Spleen (tissue), 7 donors: ENCODE results near the gene GALNT13.

ENCODE experiments used
- POLR2A ChIP-seq, 3 donors: fragments of 450-650 bp; IDR thresholded peaks; one replicate each; pipeline ENCODE4 v1.5.1; 2017; ENCODE audit warnings: antibody characterized with exemption in 3 of 3, mild to moderate bottlenecking in 1 of 3
- TF ChIP-seq, protein P1 (sequence below), 11 experiments: fragments of 200-600 bp in 7 of 11; fragments of 450-650 bp in 4 of 11; sonication (generic) in 4 of 11; IDR thresholded peaks in 8 of 11; conservative IDR thresholded peaks in 3 of 11; 1 replicate in 7 of 11; 2 replicates in 4 of 11; pipeline versions ENCODE4 v1.4.0 to v1.8.0; 2016 to 2021; ENCODE audit warnings: antibody characterized with exemption in 11 of 11, inconsistent platforms in 4 of 11, mild to moderate bottlenecking in 1 of 11
- donor health status: DM: no; HTN: no; CAD: no; lungs with moderate emphysema.
- donor health status: DM: no; HTN: no; CAD: no.
- donor health status: DM: no; HTN: no; CAD: no.

DNA sequence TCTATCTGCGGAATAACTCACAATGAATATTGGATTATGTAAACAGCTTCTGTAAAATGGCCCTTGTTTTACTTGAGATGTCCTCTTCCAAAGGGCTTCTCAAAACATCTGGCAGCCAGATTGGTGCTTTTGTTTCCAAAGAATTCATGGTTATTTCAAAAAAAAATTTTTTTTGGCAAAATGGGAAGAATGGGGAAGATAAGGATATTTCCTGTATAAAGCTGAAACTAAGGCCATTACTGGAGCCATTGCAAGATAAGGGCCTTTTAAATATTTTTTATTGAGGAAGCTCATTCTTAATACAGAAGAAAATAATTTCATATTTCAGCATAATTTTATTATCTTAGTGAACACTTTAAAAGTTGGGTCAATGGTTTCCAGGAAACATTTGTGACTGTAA is 259.1 kb downstream of the GALNT13 start:
- no peak for TF ChIP-seq POLR2A (IDR thresholded peaks at IDR 0.05)
- TF ChIP-seq, protein P1, sequence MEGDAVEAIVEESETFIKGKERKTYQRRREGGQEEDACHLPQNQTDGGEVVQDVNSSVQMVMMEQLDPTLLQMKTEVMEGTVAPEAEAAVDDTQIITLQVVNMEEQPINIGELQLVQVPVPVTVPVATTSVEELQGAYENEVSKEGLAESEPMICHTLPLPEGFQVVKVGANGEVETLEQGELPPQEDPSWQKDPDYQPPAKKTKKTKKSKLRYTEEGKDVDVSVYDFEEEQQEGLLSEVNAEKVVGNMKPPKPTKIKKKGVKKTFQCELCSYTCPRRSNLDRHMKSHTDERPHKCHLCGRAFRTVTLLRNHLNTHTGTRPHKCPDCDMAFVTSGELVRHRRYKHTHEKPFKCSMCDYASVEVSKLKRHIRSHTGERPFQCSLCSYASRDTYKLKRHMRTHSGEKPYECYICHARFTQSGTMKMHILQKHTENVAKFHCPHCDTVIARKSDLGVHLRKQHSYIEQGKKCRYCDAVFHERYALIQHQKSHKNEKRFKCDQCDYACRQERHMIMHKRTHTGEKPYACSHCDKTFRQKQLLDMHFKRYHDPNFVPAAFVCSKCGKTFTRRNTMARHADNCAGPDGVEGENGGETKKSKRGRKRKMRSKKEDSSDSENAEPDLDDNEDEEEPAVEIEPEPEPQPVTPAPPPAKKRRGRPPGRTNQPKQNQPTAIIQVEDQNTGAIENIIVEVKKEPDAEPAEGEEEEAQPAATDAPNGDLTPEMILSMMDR (IDR thresholded peaks at IDR 0.05 in 8 of 11, conservative IDR thresholded peaks at IDR 0.05 in 3 of 11): no peak
